Astrocyte (in vitro differentiated cells and primary cell): ENCODE results near the gene TLCD1. TPM values are rescaled to one million over a fixed set of nuclear protein-coding genes. Genes with fewer than 3 reads are reported as not detected.

ENCODE experiments used
- DNase-seq: peaks from one replicate; pipeline ENCODE4 v3.0.0-alpha.2; 2010; ENCODE audit warnings: low read depth
- FAIRE-seq: peaks from 2 replicates; lab custom pipeline; 2011; peaks lifted over from hg19 to GRCh38; lab: Jason Lieb, UNC
- H2AFZ ChIP-seq: 2 replicates; pipeline ENCODE4 v1.6.0; 2012; ENCODE audit warnings: low read depth, low read length, inconsistent platforms
- H3K27ac ChIP-seq: 2 replicates; pipeline ENCODE4 v1.5.1; 2011; ENCODE audit warnings: low read depth, low read length, inconsistent platforms
- H3K27me3 ChIP-seq: 2 replicates; pipeline ENCODE4 v1.6.0; 2011; ENCODE audit warnings: low read length, inconsistent platforms; ENCODE audit not compliant: insufficient read depth
- H3K36me3 ChIP-seq: 2 replicates; pipeline ENCODE4 v1.5.1; 2011; ENCODE audit warnings: low read length, inconsistent platforms; ENCODE audit not compliant: insufficient read depth
- H3K4me1 ChIP-seq: 2 replicates; pipeline ENCODE4 v1.5.1; 2011; ENCODE audit warnings: low read length, inconsistent platforms; ENCODE audit not compliant: insufficient read depth
- H3K4me2 ChIP-seq: 2 replicates; pipeline ENCODE4 v1.6.0; 2012; ENCODE audit warnings: low read length, inconsistent platforms
- H3K4me3 ChIP-seq: 2 replicates; pipeline ENCODE4 v1.5.1; 2011; ENCODE audit warnings: low read depth, mild to moderate bottlenecking, low read length, inconsistent platforms; ENCODE audit not compliant: insufficient read depth
- H3K79me2 ChIP-seq: 2 replicates; pipeline ENCODE4 v1.6.0; 2012; ENCODE audit warnings: mild to moderate bottlenecking, low read length, inconsistent platforms; ENCODE audit not compliant: insufficient read depth
- H3K9ac ChIP-seq: 2 replicates; pipeline ENCODE4 v1.6.0; 2012; ENCODE audit warnings: mild to moderate bottlenecking, low read length, inconsistent platforms
- H3K9me3 ChIP-seq: 2 replicates; pipeline ENCODE4 v1.5.1; 2012; ENCODE audit warnings: low read depth, mild to moderate bottlenecking, low read length, inconsistent platforms; ENCODE audit not compliant: insufficient read depth
- H4K20me1 ChIP-seq: 2 replicates; pipeline ENCODE4 v1.6.0; 2012; ENCODE audit warnings: low read length, inconsistent platforms; ENCODE audit not compliant: insufficient read depth
- H3K27ac Mint-ChIP-seq: one replicate; pipeline ENCODE4 v1.8.0; 2021; ENCODE audit warnings: mild to moderate bottlenecking, mixed read lengths; ENCODE audit not compliant: unreplicated experiment
- H3K27me3 Mint-ChIP-seq: one replicate; pipeline ENCODE4 v1.8.0; 2021; ENCODE audit warnings: low read depth, mixed read lengths; ENCODE audit not compliant: unreplicated experiment
- H3K36me3 Mint-ChIP-seq: one replicate; pipeline ENCODE4 v1.8.0; 2021; ENCODE audit warnings: low read depth, mixed read lengths; ENCODE audit not compliant: unreplicated experiment
- H3K4me1 Mint-ChIP-seq: one replicate; pipeline ENCODE4 v1.8.0; 2021; ENCODE audit warnings: low read depth, mixed read lengths; ENCODE audit not compliant: unreplicated experiment
- H3K4me3 Mint-ChIP-seq: one replicate; pipeline ENCODE4 v1.8.0; 2021; ENCODE audit warnings: mild to moderate bottlenecking, moderate library complexity, mixed read lengths; ENCODE audit not compliant: unreplicated experiment
- H3K9me3 Mint-ChIP-seq: one replicate; pipeline ENCODE4 v1.8.0; 2021; ENCODE audit warnings: mild to moderate bottlenecking, mixed read lengths; ENCODE audit not compliant: unreplicated experiment
- EZH2 ChIP-seq: IDR thresholded peaks from 2 replicates; pipeline ENCODE4 v1.6.1; 2012; ENCODE audit warnings: mild to moderate bottlenecking, low read length, inconsistent platforms; ENCODE audit not compliant: insufficient read depth
- total RNA-seq: library from RNA; stranded (reverse); gene quantifications from 2 replicates; pipeline ENCODE4 v1.2.1, GENCODE V29; 2021
- TF ChIP-seq, protein P1 (sequence below): IDR thresholded peaks from 2 replicates; pipeline ENCODE4 v1.5.1; 2011; ENCODE audit warnings: low read depth, mild to moderate bottlenecking, inconsistent platforms, low read length, moderate library complexity; ENCODE audit not compliant: insufficient read depth

TLCD1 gene
- total RNA-seq, 1 donor from 2014 or later = 25.1 TPM

DNA sequence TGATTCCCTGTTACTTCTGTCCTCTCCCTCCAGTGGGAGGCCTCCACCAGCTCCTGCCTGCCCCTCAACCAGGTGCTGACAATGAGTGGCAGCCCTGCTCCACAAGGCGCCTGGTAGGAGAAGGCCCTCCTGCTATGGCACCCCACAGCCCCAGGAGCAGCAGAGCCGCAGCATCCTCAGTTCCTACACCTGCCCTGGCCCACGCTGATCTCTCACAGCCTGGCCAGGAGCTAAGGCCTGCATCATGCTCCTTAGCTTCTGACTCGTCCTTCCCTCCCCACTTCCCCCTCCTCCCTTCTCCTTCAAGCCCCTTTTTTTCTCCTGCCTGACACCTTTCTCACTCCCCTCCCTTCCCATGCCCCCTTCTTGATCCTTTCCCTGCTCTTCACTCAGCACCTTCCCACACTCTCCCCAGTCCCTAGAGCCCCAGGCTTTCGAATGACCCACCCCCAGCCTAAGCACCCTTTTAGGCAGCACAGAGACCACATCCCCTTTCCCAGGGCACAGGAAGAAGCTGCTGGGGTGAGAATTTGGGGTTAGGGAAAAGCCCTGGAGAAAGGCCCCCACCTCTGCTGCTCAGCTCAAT, 20.9 kb downstream of the TLCD1 start:
- DNase-seq (no peak), FAIRE-seq (no peak)
- no peaks in the 10 kb centered on the region for H3K4me1 Mint-ChIP-seq

GRCh38 chr17:28704219-28704858, 21.7 kb downstream of the TLCD1 start:
- no peak for DNase-seq
- H3K9me3 Mint-ChIP-seq = no peaks in the 10 kb centered on the region
- Histone ChIP-seq H2AFZ (no peak overlapping the region), H3K4me1 (no peaks in the 10 kb centered on the region), H3K79me2 (no peaks in the 10 kb centered on the region), H3K27ac (no peak overlapping the region), H3K9me3 (no peaks in the 10 kb centered on the region), H3K27me3 (no peaks in the 10 kb centered on the region), H3K4me3 (no peak overlapping the region), H3K36me3 (peaks cover 29% of the 10 kb centered on the region), H4K20me1 (peaks cover 31% of the 10 kb centered on the region), H3K4me2 (no peak overlapping the region), H3K9ac (no peak overlapping the region)
- FAIRE-seq = no peak
- no peaks in the 10 kb centered on the region for H3K27me3 Mint-ChIP-seq
- H3K4me1 Mint-ChIP-seq = no peaks in the 10 kb centered on the region
- H3K36me3 Mint-ChIP-seq = peaks cover 28% of the 10 kb centered on the region
- TF ChIP-seq EZH2 = no peak
- H3K4me3 Mint-ChIP-seq = no peak overlapping the region
- H3K27ac Mint-ChIP-seq = no peak overlapping the region

More for the DNA sequence above, 20.9 kb downstream of the TLCD1 start:
- no peak overlapping the region for H3K27ac ChIP-seq
- no peak for TF ChIP-seq EZH2
- TF ChIP-seq, protein P1, sequence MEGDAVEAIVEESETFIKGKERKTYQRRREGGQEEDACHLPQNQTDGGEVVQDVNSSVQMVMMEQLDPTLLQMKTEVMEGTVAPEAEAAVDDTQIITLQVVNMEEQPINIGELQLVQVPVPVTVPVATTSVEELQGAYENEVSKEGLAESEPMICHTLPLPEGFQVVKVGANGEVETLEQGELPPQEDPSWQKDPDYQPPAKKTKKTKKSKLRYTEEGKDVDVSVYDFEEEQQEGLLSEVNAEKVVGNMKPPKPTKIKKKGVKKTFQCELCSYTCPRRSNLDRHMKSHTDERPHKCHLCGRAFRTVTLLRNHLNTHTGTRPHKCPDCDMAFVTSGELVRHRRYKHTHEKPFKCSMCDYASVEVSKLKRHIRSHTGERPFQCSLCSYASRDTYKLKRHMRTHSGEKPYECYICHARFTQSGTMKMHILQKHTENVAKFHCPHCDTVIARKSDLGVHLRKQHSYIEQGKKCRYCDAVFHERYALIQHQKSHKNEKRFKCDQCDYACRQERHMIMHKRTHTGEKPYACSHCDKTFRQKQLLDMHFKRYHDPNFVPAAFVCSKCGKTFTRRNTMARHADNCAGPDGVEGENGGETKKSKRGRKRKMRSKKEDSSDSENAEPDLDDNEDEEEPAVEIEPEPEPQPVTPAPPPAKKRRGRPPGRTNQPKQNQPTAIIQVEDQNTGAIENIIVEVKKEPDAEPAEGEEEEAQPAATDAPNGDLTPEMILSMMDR = no peak
- Mint-ChIP-seq H3K27me3 (no peaks in the 10 kb centered on the region), H3K27ac (peak overlapping the region; percentile 58), H3K9me3 (no peaks in the 10 kb centered on the region), H3K4me3 (no peak overlapping the region), H3K36me3 (peaks cover 19% of the 10 kb centered on the region)
- peaks cover 25% of the 10 kb centered on the region for H4K20me1 ChIP-seq
- no peaks in the 10 kb centered on the region for H3K9me3 ChIP-seq
- no peak overlapping the region for H3K4me3 ChIP-seq
- H3K27me3 ChIP-seq = no peaks in the 10 kb centered on the region
- H3K36me3 ChIP-seq = peaks cover 21% of the 10 kb centered on the region
- H3K4me1 ChIP-seq = no peaks in the 10 kb centered on the region
- no peak overlapping the region for H3K9ac ChIP-seq
- H2AFZ ChIP-seq = no peak overlapping the region
- H3K79me2 ChIP-seq = peaks cover 4% of the 10 kb centered on the region
- H3K4me2 ChIP-seq = no peak overlapping the region

DNA sequence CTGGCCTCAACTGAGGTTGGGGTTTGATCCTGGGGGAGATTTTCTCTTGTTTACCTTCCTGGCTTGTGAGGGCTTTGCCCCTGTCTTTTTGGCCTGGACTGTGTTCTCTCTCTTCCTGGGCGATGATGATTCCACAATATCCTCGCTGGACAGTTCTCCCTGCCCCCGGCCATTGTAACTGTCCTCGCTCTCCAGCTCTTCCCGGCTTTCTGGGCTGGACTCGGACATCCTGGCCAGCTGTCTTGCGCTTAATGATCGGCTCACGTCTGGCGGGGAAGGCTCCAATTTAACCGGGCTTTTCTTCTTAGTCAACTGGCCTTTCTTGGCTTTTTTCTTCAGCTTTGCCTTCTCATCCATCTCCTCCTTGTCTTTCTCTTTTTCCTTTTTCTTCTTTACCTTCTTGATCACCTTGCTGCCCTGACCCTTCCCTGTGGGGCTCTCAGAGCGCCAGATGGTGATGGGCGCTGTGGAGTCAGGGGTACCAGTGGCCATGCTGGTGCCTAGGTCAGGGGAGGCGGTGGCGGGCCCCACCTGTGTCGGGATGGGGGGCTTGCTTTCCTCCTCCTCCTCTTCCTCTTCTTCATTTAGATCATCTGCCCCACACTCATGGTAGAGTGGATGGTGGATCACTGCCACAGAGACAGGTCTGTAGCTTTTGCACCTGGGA, 22.3 kb downstream of the TLCD1 start:
- Mint-ChIP-seq H3K36me3 (peaks cover 29% of the 10 kb centered on the region), H3K9me3 (no peaks in the 10 kb centered on the region), H3K4me3 (no peak overlapping the region)

More for the DNA sequence above, 22.3 kb downstream of the TLCD1 start:
- Histone ChIP-seq H2AFZ (no peak overlapping the region), H3K9ac (no peak overlapping the region), H3K79me2 (no peaks in the 10 kb centered on the region), H3K27ac (no peak overlapping the region), H3K4me3 (no peak overlapping the region), H3K36me3 (peaks cover 34% of the 10 kb centered on the region), H3K27me3 (no peaks in the 10 kb centered on the region), H3K9me3 (no peaks in the 10 kb centered on the region), H3K4me1 (no peaks in the 10 kb centered on the region), H4K20me1 (peaks cover 36% of the 10 kb centered on the region), H3K4me2 (no peak overlapping the region)
- H3K4me1 Mint-ChIP-seq = no peaks in the 10 kb centered on the region
- H3K27me3 Mint-ChIP-seq = no peaks in the 10 kb centered on the region
- no peak for TF ChIP-seq EZH2
- TF ChIP-seq, protein P1 = no peak
- DNase-seq (no peak), FAIRE-seq (no peak)
- no peak overlapping the region for H3K27ac Mint-ChIP-seq
